ENCODE measurements around the gene CNKSR2. TPM values are rescaled to one million over a fixed set of nuclear protein-coding genes. Genes with fewer than 3 reads are reported as not detected.

Gene CNKSR2
- total and polyA plus RNA-seq, 10 of the 15 experiments (the other 5 are each of a cell fraction or from before 2014, with no cell fraction given), result 0.02 to 0.69 (median 0.18) TPM; not detected in 4

GRCh38 chrX:21382715-21383114 is 8.5 kb downstream of the CNKSR2 start:
- no peak overlapping the region for H3K9ac ChIP-seq (ENCODE audit: control insufficient read depth, insufficient read depth, low read length)
- DNase-seq (ENCODE audit: low read depth, low spot score), result no peak
- H3K4me3 ChIP-seq, result no peak overlapping the region
- TF ChIP-seq, protein P1, sequence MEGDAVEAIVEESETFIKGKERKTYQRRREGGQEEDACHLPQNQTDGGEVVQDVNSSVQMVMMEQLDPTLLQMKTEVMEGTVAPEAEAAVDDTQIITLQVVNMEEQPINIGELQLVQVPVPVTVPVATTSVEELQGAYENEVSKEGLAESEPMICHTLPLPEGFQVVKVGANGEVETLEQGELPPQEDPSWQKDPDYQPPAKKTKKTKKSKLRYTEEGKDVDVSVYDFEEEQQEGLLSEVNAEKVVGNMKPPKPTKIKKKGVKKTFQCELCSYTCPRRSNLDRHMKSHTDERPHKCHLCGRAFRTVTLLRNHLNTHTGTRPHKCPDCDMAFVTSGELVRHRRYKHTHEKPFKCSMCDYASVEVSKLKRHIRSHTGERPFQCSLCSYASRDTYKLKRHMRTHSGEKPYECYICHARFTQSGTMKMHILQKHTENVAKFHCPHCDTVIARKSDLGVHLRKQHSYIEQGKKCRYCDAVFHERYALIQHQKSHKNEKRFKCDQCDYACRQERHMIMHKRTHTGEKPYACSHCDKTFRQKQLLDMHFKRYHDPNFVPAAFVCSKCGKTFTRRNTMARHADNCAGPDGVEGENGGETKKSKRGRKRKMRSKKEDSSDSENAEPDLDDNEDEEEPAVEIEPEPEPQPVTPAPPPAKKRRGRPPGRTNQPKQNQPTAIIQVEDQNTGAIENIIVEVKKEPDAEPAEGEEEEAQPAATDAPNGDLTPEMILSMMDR (IDR thresholded peaks at IDR 0.05 in 2 of 3, conservative IDR thresholded peaks at IDR 0.05 in 1 of 3; ENCODE audit: control insufficient read depth in 2 of 3, extremely low read depth in 1 of 3, insufficient read depth in 1 of 3, low read depth in 3 of 3, low read length in 3 of 3), result peak; percentile 10 to 22 (median 17); a peak in 2 of 6 replicates
- TF ChIP-seq ZSCAN29 (IDR thresholded peaks at IDR 0.05) (no peak), PML (IDR thresholded peaks at IDR 0.05; ENCODE audit: low read length) (no peak), TCF12 (IDR thresholded peaks at IDR 0.05; ENCODE audit: low read depth, low read length) (no peak)
- SMC1A ChIA-PET (ENCODE audit: uncharacterized antibody, unreplicated experiment), result interaction anchor here (0.6 kb wide), 1 partner anchor 1947 kb away, joined by 3 read pairs; no protein-coding TSS in a partner anchor
- no peak overlapping the region for H3K4me2 ChIP-seq (ENCODE audit: control insufficient read depth, insufficient read depth)
- in situ Hi-C loops (cut with MboI), result no loop called here
- BruUV-seq (replicated peaks), result no TSS peak
- H3K27ac ChIP-seq (ENCODE audit: control insufficient read depth, insufficient read depth), result no peak overlapping the region
- 18% methylated on average over 2 of the region's 2 CpGs for WGBS (ENCODE audit: insufficient coverage, insufficient replicate concordance, low lambda C conversion rate, missing lambda C conversion rate)
- H2AFZ ChIP-seq (ENCODE audit: control insufficient read depth, low read depth, low read length), result no peak overlapping the region
- CTCF ChIA-PET, result interaction anchor here (2.4 kb wide), 1 partner anchor 96 kb away, joined by 12 read pairs; no protein-coding TSS in a partner anchor
- no peaks in the 10 kb centered on the region for H3K27me3 ChIP-seq (replicated peaks in 1 of 2; ENCODE audit: control insufficient read depth in 2 of 2, insufficient read depth in 2 of 2, low read length in 1 of 2)
- H3K36me3 ChIP-seq (ENCODE audit: control insufficient read depth in 2 of 2, insufficient read depth in 2 of 2, low read length in 1 of 2), result no peaks in the 10 kb centered on the region
- FAIRE-seq, result no peak
- ATAC-seq, result 0 out of 3 replicates have a peak, but pooled peaks have one; percentile 36
- RAD21 ChIA-PET (ENCODE audit: unreplicated experiment), result no interaction called here
- intact Hi-C loops (cut with micrococcal nuclease; ENCODE audit: unreplicated experiment), result no loop called here
- no peaks in the 10 kb centered on the region for H4K20me1 ChIP-seq (ENCODE audit: control insufficient read depth, insufficient read depth)
- H3K9me3 ChIP-seq (replicated peaks; ENCODE audit: control insufficient read depth, insufficient read depth, low read length), result no peaks in the 10 kb centered on the region
- H3K4me1 ChIP-seq (ENCODE audit: control insufficient read depth, insufficient read depth, low read length), result no peaks in the 10 kb centered on the region
- no peaks in the 10 kb centered on the region for H3K79me2 ChIP-seq (ENCODE audit: control insufficient read depth, insufficient read depth, low read length)
- POLR2A ChIA-PET, result no interaction called here

- H3K36me3 ChIP-seq (ENCODE audit: control insufficient read depth in 2 of 2, insufficient read depth in 2 of 2, low read length in 1 of 2), result no peaks in the 10 kb centered on the region
- ATAC-seq (no peak), FAIRE-seq (no peak), DNase-seq (ENCODE audit: low read depth, low spot score) (no peak)
- no peak overlapping the region for H3K4me2 ChIP-seq (ENCODE audit: control insufficient read depth, insufficient read depth)
- in situ Hi-C loops (cut with MboI) (no loop called here), intact Hi-C loops (cut with micrococcal nuclease; ENCODE audit: unreplicated experiment) (no loop called here)
- no peaks in the 10 kb centered on the region for H4K20me1 ChIP-seq (ENCODE audit: control insufficient read depth, insufficient read depth)
- no peak overlapping the region for H3K27ac ChIP-seq (ENCODE audit: control insufficient read depth, insufficient read depth)
- ChIA-PET SMC1A (ENCODE audit: uncharacterized antibody, unreplicated experiment) (interaction anchor here (1.2 to 1.3 kb wide), 2 partner anchors 16 to 328 kb away, joined by 3 read pairs; no protein-coding TSS in a partner anchor), CTCF (interaction anchor here (1.8 to 2.4 kb wide), 2 partner anchors 8 to 96 kb away, joined by 10 to 12 read pairs; partner anchors contain the start of gene CNKSR2), RAD21 (ENCODE audit: unreplicated experiment) (no interaction called here), POLR2A (interaction anchor here (0.5 to 1.8 kb wide), 2 partner anchors 9 to 691 kb away, joined by 3 to 5 read pairs; partner anchors contain the start of gene CNKSR2)
- no peaks in the 10 kb centered on the region for H3K79me2 ChIP-seq (ENCODE audit: control insufficient read depth, insufficient read depth, low read length)
- H3K4me1 ChIP-seq (ENCODE audit: control insufficient read depth, insufficient read depth, low read length), result no peaks in the 10 kb centered on the region
- no TSS peak for BruUV-seq (replicated peaks)
- H2AFZ ChIP-seq (ENCODE audit: control insufficient read depth, low read depth, low read length), result no peak overlapping the region
- 17% methylated on average over 2 of the region's 2 CpGs for WGBS (ENCODE audit: insufficient coverage, insufficient replicate concordance, low lambda C conversion rate, missing lambda C conversion rate)
- no peaks in the 10 kb centered on the region for H3K9me3 ChIP-seq (replicated peaks; ENCODE audit: control insufficient read depth, insufficient read depth, low read length)
- H3K27me3 ChIP-seq (replicated peaks in 1 of 2; ENCODE audit: control insufficient read depth in 2 of 2, insufficient read depth in 2 of 2, low read length in 1 of 2), result no peaks in the 10 kb centered on the region
- no peak overlapping the region for H3K4me3 ChIP-seq
- no peak overlapping the region for H3K9ac ChIP-seq (ENCODE audit: control insufficient read depth, insufficient read depth, low read length)
- TF ChIP-seq POLR2AphosphoS2 (IDR thresholded peaks at IDR 0.05; ENCODE audit: low read depth, low read length) (no peak), MTA3 (IDR thresholded peaks at IDR 0.05; ENCODE audit: borderline replicate concordance, low read length) (no peak), DPF2 (IDR thresholded peaks at IDR 0.05) (no peak), TARDBP (IDR thresholded peaks at IDR 0.05; ENCODE audit: borderline replicate concordance) (no peak), RB1 (IDR thresholded peaks at IDR 0.05; ENCODE audit: borderline replicate concordance) (no peak), HDAC6 (IDR thresholded peaks at IDR 0.05; ENCODE audit: unreplicated experiment) (no peak), ZBTB4 (CRISPR knock-in tag; IDR thresholded peaks at IDR 0.05) (no peak)
Observed at GRCh38 chrX:21383546-21383945, 9.3 kb downstream of the CNKSR2 start.

Data from GM12878 (cell line).